Measurements from ENCODE around the gene GAP43.

The GAP43 gene

DNA sequence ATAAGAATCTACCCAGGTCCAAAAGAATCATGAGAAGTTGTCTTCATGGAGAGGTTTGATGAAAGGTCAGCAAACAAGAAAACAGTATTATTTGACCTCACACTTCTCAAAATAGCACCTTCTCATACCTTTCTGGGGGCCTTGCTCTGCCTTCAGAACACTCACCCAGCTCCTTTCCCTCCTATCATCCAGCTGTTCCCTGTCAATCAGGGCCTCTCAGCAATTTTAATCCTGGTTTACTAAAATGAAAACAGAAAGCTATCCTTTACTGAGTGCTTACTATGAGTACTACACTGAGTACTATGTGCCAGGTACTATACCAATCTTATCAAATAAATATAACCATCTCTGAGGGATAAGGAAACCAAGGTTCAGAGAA, 138.6 kb downstream of the GAP43 start:
- DNase-seq (ENCODE audit: low read depth, low spot score): no peak

DNA sequence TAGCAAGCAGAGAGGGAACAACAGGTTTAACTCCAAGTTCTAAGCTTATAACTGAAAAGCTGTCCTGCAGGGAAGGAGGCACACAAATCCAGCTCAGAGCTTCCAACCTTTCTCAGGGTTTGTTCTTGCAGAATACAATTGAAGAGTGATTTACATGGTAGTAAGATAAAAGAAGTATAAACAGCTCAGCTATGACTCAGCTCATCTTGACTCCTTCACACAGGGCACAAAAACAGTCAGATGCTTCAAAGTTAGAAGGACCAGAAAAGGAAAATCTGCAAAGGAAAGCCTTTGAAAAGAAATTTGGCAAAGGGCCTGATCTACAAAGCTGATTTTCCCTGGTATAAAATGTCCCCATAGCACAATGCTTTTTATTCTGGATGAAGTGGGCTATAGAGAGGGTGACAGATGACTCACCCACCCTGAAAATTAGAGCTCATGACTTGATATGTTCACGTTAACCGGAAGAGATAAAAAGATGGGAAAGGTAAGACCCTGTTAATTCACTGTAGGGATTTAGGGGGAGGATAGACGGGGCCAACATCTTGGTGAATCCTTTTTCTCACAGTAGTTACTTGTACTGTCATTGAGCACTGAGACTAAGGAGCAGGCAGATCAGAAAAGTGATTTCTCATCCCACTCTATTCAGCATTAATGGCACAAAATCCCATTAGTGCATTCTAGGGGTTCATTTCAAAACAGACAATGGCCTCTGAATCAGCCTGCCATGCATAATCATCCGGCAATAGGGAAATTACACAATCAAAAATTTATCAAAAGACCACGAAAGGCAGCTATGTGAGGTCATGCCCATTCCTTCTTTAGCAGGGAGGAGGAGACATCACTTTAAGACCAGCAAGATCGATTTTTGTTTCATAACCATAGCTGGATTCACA, 143.5 kb downstream of the GAP43 start:
- no peak for DNase-seq (ENCODE audit: low read depth, low spot score)

DNA sequence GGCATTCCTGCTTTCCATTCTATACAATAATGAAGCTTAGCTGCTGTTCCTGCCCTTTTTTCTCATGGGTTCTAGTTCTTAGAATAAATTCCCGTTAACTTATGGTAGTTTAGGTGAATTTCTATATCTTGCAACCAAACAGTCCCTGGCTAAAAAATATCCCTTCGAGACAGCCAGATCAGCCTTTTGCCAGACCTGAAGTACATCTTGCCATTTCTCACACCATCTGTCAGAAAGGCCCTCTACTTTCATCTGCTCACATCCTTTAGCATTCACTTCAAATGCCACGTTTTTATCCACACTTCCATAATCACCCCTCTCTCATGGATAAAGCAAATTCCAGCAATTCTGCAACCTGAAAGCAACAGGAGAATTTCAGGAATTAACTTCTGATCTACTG, 145.4 kb downstream of the GAP43 start:
- no peak for DNase-seq (ENCODE audit: low read depth, low spot score)
